Smooth muscle cell (in vitro differentiated cells): ENCODE measurements around the gene MCC. TPM values are rescaled to one million over a fixed set of nuclear protein-coding genes. Genes with fewer than 3 reads are reported as not detected.

Experiments used
- DNase-seq: peaks from one replicate; lab custom pipeline; 2025; ENCODE audit not compliant: unreplicated experiment; lab: John Stamatoyannopoulos, UW
- H2AFZ ChIP-seq: fragments of 200-600 bp; sonication (generic); 2 replicates; pipeline ENCODE4 v1.6.0; 2016; ENCODE audit warnings: antibody characterized with exemption, low read depth, mild to moderate bottlenecking
- H3F3A ChIP-seq: fragments of 200-600 bp; sonication (generic); 2 replicates; pipeline ENCODE4 v1.6.0; 2017; ENCODE audit warnings: antibody characterized with exemption, low read depth
- H3K27ac ChIP-seq: fragments of 200-600 bp; sonication (generic); 2 replicates; pipeline ENCODE4 v1.5.1; 2016; ENCODE audit warnings: low read depth, mild to moderate bottlenecking
- H3K27me3 ChIP-seq: fragments of 200-600 bp; sonication (generic); 2 replicates; pipeline ENCODE4 v1.6.1; 2016; ENCODE audit warnings: low read depth, mild to moderate bottlenecking
- H3K36me3 ChIP-seq: fragments of 200-600 bp; sonication (generic); 2 replicates; pipeline ENCODE4 v1.5.1; 2016; ENCODE audit warnings: low read depth
- H3K4me1 ChIP-seq: fragments of 200-600 bp; sonication (generic); 2 replicates; pipeline ENCODE4 v1.5.1; 2016; ENCODE audit warnings: low read depth
- H3K4me2 ChIP-seq: fragments of 200-600 bp; sonication (generic); 2 replicates; pipeline ENCODE4 v1.6.0; 2016; ENCODE audit warnings: mild to moderate bottlenecking
- H3K4me3 ChIP-seq: fragments of 200-600 bp; sonication (generic); 2 replicates; pipeline ENCODE4 v1.5.1; 2016; ENCODE audit warnings: mild to moderate bottlenecking
- H3K79me2 ChIP-seq: fragments of 200-600 bp; sonication (generic); 2 replicates; pipeline ENCODE4 v1.6.0; 2016; ENCODE audit warnings: low read depth, mild to moderate bottlenecking
- H3K9ac ChIP-seq: fragments of 200-600 bp; sonication (generic); 2 replicates; pipeline ENCODE4 v1.6.0; 2016; ENCODE audit warnings: low read depth
- H3K9me3 ChIP-seq: fragments of 200-600 bp; sonication (generic); replicated peaks from 2 replicates; pipeline ENCODE4 v1.5.1; 2016; ENCODE audit warnings: low read depth
- H4K20me1 ChIP-seq: fragments of 200-600 bp; sonication (generic); 2 replicates; pipeline ENCODE4 v1.6.0; 2016; ENCODE audit warnings: low read depth
- CTCF ChIP-seq: fragments of 200-600 bp; sonication (generic); IDR thresholded peaks from 2 replicates; pipeline ENCODE4 v1.5.1; 2017; ENCODE audit warnings: borderline replicate concordance, mild to moderate bottlenecking, antibody characterized with exemption; ENCODE audit not compliant: insufficient read depth, poor library complexity, severe bottlenecking
- WGBS: methylation state at CpG from one replicate; pipeline ENCODE4 v1.1.7; 2016; ENCODE audit warnings: low lambda C conversion rate; 5-methylcytosine and 5-hydroxymethylcytosine counted together
- polyA plus RNA-seq: library from polyadenylated mRNA; unstranded; fragments of >200 nt; fragmentation: Nextera tagmentation; extraction: Ambion mirVana; gene quantifications from 2 replicates; pipeline ENCODE4 v1.2.1, GENCODE V29; 2016
- total RNA-seq: library from RNA; depleted of rRNA; stranded (reverse); fragments of >200 nt; gene quantifications from 2 replicates; pipeline ENCODE4 v1.2.3, GENCODE V29; 2014

The MCC gene
- total and polyA plus RNA-seq, 2 experiments from 2014 or later: 5.8 to 19.2 TPM

GRCh38 chr5:113193311-113193978, 294.8 kb downstream of the MCC start:
- Histone ChIP-seq H3F3A (no peaks in the 10 kb centered on the region), H3K79me2 (no peaks in the 10 kb centered on the region), H2AFZ (no peak overlapping the region), H3K4me3 (no peak overlapping the region), H3K9ac (no peak overlapping the region), H3K4me1 (no peaks in the 10 kb centered on the region), H3K9me3 (no peaks in the 10 kb centered on the region), H3K4me2 (no peak overlapping the region), H4K20me1 (peaks cover 35% of the 10 kb centered on the region), H3K27ac (no peak overlapping the region), H3K27me3 (no peaks in the 10 kb centered on the region), H3K36me3 (no peaks in the 10 kb centered on the region)
- 87% methylated on average over 5 of the region's 5 CpGs for WGBS
- TF ChIP-seq CTCF: no peak
- no peak for DNase-seq

GRCh38 chr5:113192541-113192940, 295.7 kb downstream of the MCC start:
- WGBS: 95% methylated on average over 2 of the region's 2 CpGs
- H4K20me1 ChIP-seq: peaks cover 31% of the 10 kb centered on the region
- no peaks in the 10 kb centered on the region for H3K4me1 ChIP-seq
- no peak for TF ChIP-seq CTCF
- H3K4me2 ChIP-seq: no peak overlapping the region
- no peaks in the 10 kb centered on the region for H3K79me2 ChIP-seq
- H3K4me3 ChIP-seq: no peak overlapping the region
- no peaks in the 10 kb centered on the region for H3K36me3 ChIP-seq
- H3K27me3 ChIP-seq: no peaks in the 10 kb centered on the region
- no peaks in the 10 kb centered on the region for H3K9me3 ChIP-seq
- no peak for DNase-seq
- H3F3A ChIP-seq: no peaks in the 10 kb centered on the region
- no peak overlapping the region for H3K9ac ChIP-seq
- no peak overlapping the region for H2AFZ ChIP-seq
- H3K27ac ChIP-seq: no peak overlapping the region

GRCh38 chr5:113190347-113190746, 297.9 kb downstream of the MCC start:
- Histone ChIP-seq H3K4me2 (no peak overlapping the region), H3F3A (no peaks in the 10 kb centered on the region), H3K27me3 (no peaks in the 10 kb centered on the region), H4K20me1 (peaks cover 34% of the 10 kb centered on the region), H3K9ac (no peak overlapping the region), H3K4me3 (no peak overlapping the region), H3K36me3 (no peaks in the 10 kb centered on the region), H3K27ac (no peak overlapping the region), H3K79me2 (no peaks in the 10 kb centered on the region), H2AFZ (no peak overlapping the region), H3K9me3 (no peaks in the 10 kb centered on the region), H3K4me1 (no peaks in the 10 kb centered on the region)
- no peak for TF ChIP-seq CTCF
- DNase-seq: no peak
- WGBS: 74% methylated on average over 5 of the region's 5 CpGs

GRCh38 chr5:113189291-113189690, 299.0 kb downstream of the MCC start:
- peaks cover 44% of the 10 kb centered on the region for H4K20me1 ChIP-seq
- H3K27ac ChIP-seq: no peak overlapping the region
- H3K27me3 ChIP-seq: no peaks in the 10 kb centered on the region
- no peaks in the 10 kb centered on the region for H3K36me3 ChIP-seq
- H3K9ac ChIP-seq: no peak overlapping the region
- no peak for TF ChIP-seq CTCF
- H3K9me3 ChIP-seq: no peaks in the 10 kb centered on the region
- H2AFZ ChIP-seq: no peak overlapping the region
- no peaks in the 10 kb centered on the region for H3K4me1 ChIP-seq
- no peak overlapping the region for H3K4me2 ChIP-seq
- 95% methylated on average over 3 of the region's 3 CpGs for WGBS
- no peak overlapping the region for H3K4me3 ChIP-seq
- H3K79me2 ChIP-seq: no peaks in the 10 kb centered on the region
- DNase-seq: no peak
- H3F3A ChIP-seq: no peaks in the 10 kb centered on the region
